ENCODE measurements around the gene TANK. TPM values are rescaled to one million over a fixed set of nuclear protein-coding genes. Genes with fewer than 3 reads are reported as not detected.

The TANK gene
- total RNA-seq, 1 donor from 2014 or later = 18.4 TPM

GRCh38 chr2:161115605-161116380 lies 44.4 kb upstream of the TANK start:
- Histone ChIP-seq H3K4me1 (no peaks in the 10 kb centered on the region), H3K27me3 (no peaks in the 10 kb centered on the region), H3K9me3 (no peaks in the 10 kb centered on the region), H3K27ac (no peak overlapping the region), H3K4me3 (no peak overlapping the region), H3K36me3 (no peaks in the 10 kb centered on the region)
- no peak for DNase-seq (ENCODE audit: low spot score in 2 of 2)
- intact Hi-C loops (cut with DNase I) = no loop called here
- TF ChIP-seq CTCF (IDR thresholded peaks at IDR 0.05) = no peak

DNA sequence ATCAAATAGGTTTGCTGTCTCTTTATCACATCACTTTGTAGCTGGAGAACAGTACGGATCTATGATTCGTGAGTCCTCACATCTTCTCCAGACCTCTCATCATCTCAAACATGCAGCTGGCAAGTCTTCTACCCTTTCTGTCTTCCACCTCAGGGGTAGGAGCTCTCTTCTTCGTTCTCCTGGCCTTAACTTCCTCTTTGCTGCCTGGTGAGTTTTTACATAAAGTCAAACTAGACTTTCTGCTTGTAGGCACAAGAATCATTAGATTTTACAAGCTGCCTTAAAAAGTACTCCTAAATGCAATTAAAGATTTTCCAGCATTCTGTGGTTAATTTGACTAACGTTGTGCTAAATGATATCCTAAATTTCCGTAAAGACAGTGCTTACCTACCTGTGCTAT lies 43.7 kb upstream of the TANK start:
- Histone ChIP-seq H3K4me1 (no peaks in the 10 kb centered on the region), H3K4me3 (no peak overlapping the region), H3K9me3 (no peaks in the 10 kb centered on the region), H3K27me3 (no peaks in the 10 kb centered on the region), H3K36me3 (no peaks in the 10 kb centered on the region), H3K27ac (no peak overlapping the region)
- intact Hi-C loops (cut with DNase I) = no loop called here
- TF ChIP-seq CTCF (IDR thresholded peaks at IDR 0.05) = no peak
- no peak for DNase-seq (ENCODE audit: low spot score in 2 of 2)

DNA sequence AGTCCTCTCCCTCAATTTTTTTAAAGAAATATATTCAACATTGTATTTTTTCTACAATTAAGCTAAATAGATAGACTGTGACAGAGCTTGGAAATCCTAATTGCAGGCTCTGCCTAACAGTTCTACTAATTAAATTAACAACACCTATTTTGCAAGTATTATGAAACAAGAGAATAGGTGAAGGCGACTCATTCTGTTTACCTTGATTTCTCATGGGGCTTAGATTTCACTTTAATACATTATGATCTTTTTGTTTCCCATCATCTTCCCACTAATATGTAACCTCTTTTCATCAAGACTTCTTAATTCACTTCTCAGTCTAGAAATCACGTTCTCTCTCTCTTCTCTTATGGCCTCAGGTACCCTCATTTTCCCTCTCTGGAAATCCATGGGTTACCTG lies 42.7 kb upstream of the TANK start:
- TF ChIP-seq CTCF (IDR thresholded peaks at IDR 0.05) = no peak
- no peaks in the 10 kb centered on the region for H3K4me1 ChIP-seq
- intact Hi-C loops (cut with DNase I) = no loop called here

GRCh38 chr2:161118722-161119121 lies 41.5 kb upstream of the TANK start:
- intact Hi-C loops (cut with DNase I) = no loop called here
- Histone ChIP-seq H3K4me3 (no peak overlapping the region), H3K9me3 (no peaks in the 10 kb centered on the region), H3K27ac (no peak overlapping the region), H3K36me3 (no peaks in the 10 kb centered on the region), H3K4me1 (peaks cover 0 to 7% of the 10 kb centered on the region in 2 donors), H3K27me3 (no peaks in the 10 kb centered on the region)
- DNase-seq (ENCODE audit: low spot score in 2 of 2) = no peak
- TF ChIP-seq CTCF (IDR thresholded peaks at IDR 0.05) = no peak

More for the DNA sequence above, 42.7 kb upstream of the TANK start:
- Histone ChIP-seq H3K36me3 (no peaks in the 10 kb centered on the region), H3K9me3 (no peaks in the 10 kb centered on the region), H3K4me3 (no peak overlapping the region), H3K27ac (no peak overlapping the region), H3K27me3 (no peaks in the 10 kb centered on the region)
- no peak for DNase-seq (ENCODE audit: low spot score in 2 of 2)

DNA sequence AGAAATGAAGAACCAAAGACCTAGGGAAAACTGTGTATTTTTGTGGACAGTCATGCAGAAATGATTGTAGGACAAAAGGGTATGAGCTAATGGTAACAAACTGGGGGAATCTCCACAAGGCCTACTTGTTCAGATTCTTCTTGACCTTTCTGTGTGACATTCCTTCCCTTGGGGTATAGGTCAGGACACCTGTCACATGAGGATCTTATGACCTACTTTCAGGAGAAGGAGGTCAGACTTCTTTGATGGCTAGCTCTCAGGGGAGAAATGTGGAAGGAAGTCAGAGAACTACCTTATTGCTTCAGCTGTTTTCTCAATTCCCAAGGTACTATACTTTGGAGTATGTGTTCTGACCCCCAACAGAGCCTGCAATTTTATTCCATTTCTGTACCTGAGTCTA lies 40.7 kb upstream of the TANK start:
- peaks cover 0 to 13% of the 10 kb centered on the region in 2 donors for H3K4me1 ChIP-seq
- no peaks in the 10 kb centered on the region for H3K36me3 ChIP-seq
- intact Hi-C loops (cut with DNase I) = no loop called here
- H3K4me3 ChIP-seq = no peak overlapping the region
- H3K9me3 ChIP-seq = no peaks in the 10 kb centered on the region
- H3K27ac ChIP-seq = no peak overlapping the region
- no peak for DNase-seq (ENCODE audit: low spot score in 2 of 2)
- H3K27me3 ChIP-seq = no peaks in the 10 kb centered on the region
- no peak for TF ChIP-seq CTCF (IDR thresholded peaks at IDR 0.05)

All from ascending aorta (tissue), 2 donors.